Stimulated activated CD4-positive, alpha-beta T cell treated with anti-CD3 and anti-CD28 coated beads, TNF-alpha, amount 100 ng/mL, for 24 hours (primary cell): Measurements from ENCODE around the gene FAM124B.
"Not testable (repeated sequence)": the region's sequence is repeated elsewhere in the genome, so short reads cannot be mapped to it uniquely, and the experiment has no call there.

ENCODE experiments used
- DNase-seq, 3 experiments: peaks; one replicate each; pipeline ENCODE4 v3.0.0-alpha.2; 2020; ENCODE audit warnings: low read depth in 3 of 3

FAM124B gene

DNA sequence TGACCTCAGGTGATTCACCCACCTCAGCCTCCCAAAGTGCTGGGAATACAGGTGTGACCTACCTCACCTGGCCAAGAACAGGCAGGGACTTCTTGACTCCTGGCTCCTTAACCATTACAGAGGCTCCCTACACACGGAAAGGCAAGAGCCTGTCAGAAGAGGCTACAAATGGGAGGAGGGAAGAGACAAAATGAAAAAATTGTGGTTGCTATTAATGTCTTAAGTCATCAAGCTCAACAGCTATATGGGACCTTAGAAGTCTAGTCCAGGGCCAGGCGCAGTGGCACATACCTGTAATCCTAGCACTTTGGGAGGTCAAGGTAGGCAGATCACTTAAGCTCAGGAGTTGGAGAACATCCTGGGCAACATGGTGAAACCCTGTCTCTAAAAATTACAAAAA lies 11.5 kb upstream of the FAM124B start:
- DNase-seq, result no peak

DNA sequence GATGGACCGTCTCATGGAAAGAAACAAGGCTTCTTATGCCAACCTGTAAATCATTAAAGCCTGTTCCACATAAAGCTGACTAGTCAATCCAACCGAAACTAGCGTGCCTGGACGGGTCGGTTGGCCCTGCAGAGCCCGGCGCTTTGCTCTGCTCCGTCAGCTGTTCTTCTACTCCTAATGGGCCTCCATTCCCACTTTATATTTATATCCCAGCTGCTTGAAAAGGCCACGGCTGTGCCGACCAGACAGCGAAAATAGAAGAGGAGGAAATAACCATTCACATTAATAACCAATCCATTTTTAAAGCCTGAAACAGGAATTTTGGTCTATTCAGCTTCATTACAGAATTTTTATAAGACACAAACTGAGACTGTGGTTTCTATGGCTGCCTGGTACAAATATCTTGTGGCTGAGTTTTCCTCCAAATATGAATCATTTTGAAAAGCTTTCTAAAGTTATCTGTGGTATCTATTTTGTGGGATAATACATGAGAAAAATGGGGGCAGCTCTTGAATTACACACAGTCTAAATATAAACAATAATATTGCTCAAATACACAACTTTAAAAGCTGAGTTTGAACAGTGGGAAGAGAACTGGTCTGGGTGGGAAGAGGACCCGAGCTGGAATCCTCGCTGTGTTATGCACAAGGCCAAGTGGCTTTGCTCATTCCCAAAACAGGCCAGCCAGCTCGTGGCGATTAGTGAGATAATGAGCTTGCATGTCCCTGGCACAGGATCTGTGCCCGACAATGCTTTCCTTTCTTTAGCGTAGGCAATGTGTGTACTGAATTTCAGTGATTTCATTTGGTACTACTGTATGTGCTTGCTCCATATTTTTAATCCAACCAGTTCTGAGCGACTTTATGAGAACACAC lies 10.5 kb upstream of the FAM124B start:
- DNase-seq, result no peak

DNA sequence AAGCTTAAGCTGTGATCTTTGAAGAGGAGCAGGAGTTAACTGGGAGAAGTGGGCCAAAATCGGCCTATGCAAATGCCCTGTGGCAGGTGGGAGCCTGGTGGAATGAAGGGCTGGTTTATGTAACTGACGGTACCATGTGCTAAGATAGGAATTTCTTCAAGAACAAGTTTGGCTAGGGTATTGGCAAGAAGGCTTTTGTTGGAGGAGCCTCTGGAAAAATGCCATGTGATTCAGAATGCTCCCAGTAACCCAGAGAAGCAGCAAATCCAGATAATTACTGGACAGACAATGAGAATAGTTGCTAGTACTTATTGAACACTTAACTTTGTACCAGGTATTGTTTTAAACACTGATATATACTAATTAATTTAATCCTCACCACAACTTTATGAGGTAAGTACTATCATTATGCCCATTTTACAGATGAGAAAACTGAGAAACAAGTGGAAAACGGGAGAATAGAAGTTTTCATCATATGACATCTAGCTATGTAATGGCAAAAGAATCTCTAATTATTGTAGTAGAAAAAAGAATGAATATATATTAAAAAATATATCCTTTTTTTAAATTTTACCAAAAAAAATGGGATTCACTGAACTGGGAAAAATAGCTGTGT lies 9.1 kb upstream of the FAM124B start:
- no peak for DNase-seq

DNA sequence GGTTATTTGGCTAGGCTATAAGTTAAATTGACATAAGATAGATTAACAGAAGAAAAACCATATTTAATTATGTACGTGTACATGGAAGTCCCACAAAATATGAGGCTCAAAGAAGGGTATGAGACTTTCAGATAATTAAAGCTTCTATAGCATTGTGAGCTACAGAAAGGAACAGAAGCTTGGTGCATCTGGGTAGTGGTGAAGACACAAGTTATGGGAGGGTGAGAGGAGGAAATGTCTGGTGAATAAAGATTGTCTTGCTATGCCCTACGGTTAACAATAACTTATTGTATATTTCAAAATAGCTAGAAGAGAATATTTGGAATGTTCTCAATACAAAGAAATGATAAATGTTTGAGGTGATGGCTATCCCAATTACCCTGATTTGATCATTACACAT lies 6.8 kb upstream of the FAM124B start:
- no peak for DNase-seq

DNA sequence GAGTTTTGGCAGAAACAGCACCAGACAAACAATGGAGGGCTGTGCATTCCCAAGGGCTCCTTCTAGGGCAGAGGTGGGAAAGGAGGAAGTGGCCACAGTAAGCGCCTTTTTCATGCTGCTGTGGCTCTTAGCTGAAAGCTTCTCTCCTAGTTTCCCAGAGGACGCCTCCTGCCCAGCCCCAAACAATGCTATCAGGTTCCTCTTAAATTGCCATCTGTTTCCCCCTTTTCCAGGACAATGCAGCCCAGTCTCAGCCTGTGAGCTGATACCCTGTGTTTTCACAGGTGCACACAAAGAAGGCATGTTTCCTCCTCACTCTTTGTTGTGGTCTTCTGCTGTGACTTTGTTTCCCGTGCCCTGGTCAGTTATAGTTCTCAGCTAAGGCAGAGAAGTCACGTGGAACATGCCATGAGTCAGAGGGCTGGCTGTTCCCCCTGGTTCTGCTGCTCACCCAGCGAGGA lies 5.4 kb upstream of the FAM124B start:
- no peak for DNase-seq

DNA sequence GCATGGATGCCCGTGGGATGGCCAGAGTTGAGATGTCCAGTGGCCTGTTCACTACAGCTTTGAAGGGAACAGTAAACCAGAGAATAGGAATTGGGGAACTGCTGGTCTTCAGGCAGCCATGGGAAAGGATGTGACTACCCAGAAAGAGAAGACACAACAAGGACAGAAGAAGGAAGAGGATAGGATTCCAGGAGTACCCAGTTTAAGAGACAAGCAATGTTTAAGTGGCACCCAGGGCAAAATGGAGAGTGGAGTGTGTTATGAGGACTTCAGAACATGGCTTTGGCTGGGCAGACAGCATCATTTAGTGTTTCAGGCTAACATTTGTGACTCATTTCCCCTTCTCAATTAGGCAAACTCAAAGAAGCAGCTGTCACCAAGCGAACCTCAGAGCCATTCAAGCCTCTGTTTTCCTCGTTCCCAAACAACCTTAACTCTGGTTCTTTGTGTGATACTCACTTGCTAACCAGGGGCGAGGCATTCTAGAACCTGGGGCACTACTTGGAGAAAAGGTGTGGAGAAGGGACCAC lies 4.0 kb upstream of the FAM124B start:
- DNase-seq, result no peak

DNA sequence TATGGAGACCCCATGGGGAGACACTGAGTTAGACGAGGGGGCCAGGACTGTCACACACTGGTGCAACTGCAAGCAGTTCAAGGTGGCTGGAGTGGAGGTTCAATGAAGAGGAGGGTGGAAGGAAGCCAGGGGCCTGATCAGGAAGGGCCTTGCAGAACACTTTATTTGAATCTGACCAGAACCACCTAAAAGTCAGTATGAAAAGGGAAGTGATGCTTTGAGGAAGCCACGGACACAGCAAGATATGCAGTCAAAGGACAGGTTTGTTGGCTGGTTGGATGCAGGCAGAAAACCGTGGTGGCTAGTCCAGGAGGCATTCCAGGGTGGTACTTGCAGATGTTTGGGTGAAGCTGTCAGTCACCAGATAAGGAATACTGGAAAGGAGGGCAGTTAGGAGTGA lies 3.5 kb upstream of the FAM124B start:
- no peak for DNase-seq

DNA sequence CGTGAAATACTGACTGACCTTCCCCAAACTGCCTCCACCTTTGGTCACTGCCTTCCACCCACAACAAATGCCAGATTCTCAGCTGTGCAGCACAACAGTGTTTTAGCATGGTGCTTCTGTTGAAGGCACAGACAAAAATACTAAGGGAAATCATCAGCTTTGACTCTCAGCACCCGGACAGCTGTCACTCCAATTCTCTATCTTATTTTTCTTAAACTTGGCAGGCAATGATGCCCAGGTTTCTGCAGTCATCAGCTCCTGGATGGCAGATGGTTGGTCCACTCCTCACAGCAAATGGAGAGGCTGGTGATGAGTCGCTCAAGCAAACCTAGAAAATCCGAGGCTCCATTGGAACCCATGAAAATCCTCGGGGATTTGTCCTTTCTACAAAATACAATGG lies 2.9 kb upstream of the FAM124B start:
- no peak for DNase-seq

DNA sequence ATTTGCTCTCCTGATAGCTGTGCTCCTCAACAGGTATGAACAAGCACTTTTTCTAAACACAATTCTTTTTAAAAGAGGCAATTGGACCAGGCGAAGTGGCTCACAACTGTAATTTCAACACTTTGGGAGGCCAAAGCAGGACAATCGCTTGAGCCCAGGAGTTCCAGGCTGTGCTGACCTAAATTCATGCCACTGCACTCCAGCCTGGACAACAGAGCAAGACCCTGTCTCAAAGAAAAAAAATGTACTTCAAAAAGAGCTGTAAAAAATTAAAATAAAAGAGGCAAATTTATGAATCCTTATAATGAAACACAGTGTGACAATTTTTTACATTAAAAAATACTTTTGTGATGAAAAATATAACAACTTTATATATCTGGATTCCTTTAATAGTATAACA lies 1.8 kb upstream of the FAM124B start:
- no peak for DNase-seq

DNA sequence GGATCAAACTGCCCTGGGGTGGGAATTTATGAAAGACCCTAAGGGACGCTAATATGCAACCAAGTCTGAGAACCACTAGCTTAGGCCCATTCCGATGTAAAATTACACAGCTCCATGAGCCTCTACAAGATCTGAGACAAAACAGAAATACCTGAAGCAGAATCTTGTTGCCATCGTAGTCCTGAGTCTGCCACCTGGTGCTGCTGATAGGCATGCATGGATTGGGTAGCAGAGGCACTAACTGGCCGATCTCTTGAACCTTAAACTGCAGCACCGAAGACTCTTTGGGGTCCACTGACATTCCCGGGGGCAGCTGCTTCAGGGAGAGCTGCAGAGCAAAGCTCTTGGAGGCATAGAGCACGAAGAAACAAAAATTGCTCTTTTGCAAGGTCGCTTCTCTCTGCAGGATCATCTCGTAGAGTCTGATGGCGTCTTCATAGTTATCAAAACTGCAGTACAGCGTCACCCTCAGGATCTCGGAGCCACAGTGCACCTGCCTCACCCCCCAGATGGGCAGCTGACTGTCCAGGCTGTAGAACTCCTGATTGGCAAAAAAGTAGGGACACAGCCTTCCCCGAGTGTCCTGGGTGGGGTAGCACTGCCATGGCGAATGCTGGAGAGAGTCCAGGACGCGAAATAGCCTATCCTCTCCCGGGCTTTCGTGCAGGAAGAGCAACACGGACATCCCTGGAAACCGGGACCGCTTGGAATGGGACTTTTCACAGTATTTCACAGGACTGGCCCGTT lies 848 bp downstream of the FAM124B start:
- DNase-seq, result no peak

DNA sequence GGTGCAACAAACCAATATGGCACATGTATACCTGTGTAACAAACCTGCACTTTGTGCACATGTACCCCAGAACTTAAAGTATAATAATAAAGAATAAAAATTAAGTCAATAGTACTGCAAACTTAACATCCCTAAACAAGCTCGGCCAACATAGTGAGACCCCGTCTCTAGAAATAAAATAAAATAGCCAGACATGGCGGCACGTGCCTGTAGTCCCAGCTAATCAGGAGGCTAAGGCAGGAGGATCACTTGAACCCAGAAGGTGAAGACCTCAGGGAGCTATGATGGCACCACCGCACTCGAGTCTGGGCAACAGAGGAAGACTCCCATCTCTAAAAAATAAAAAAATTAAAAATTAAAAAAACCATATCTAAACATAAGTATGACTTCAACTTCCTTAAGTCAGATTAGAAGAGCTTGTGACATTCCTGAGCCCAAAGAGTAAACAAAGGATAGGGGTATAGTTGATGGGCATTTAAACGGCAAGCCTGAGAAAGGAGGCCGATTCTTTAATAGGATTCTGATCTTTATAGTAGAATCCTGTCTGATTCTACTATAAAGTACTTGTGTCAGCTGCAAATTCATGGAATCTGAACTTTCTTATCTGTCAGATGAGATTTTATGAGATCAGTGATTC lies 1.6 kb downstream of the FAM124B start:
- no peak for DNase-seq

DNA sequence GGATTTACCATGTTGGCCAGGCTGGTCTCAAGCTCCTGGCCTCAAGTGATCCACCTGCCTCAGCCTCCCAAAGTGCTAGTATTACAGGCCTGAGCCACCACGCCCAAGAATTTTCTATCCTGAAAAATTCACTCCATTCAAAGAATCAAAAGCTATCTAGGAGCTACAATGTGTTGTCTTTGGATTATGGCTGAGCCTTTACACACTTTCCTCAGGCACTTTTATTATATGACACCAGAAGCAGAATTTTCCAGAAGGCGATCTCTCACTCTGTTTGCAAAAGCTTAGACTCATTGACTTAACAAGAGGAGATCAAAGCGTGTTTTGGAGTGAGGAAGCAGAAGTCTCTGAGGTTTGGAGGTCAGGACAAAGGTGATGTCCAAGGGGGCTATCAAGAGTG lies 3.6 kb downstream of the FAM124B start:
- DNase-seq, result no peak

DNA sequence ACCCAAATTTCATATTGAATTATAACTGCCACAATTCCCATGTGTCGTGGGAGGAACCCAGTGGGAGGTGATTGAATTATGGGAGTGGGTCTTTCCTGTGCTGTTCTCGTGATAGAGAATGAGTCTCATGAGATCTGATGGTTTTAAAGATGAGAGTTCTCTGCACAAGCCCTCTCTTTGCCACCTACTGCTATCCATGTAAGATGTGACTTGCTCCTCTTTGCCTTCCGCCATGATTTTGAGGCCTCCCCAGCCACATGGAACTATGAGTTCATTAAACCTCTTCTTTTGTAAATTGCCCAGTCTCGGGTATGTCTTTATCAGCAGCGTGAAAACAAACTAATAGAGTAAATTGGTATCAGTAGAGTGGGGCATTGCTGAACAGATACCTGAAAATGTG lies 4.8 kb downstream of the FAM124B start:
- DNase-seq, result not testable (repeated sequence)

DNA sequence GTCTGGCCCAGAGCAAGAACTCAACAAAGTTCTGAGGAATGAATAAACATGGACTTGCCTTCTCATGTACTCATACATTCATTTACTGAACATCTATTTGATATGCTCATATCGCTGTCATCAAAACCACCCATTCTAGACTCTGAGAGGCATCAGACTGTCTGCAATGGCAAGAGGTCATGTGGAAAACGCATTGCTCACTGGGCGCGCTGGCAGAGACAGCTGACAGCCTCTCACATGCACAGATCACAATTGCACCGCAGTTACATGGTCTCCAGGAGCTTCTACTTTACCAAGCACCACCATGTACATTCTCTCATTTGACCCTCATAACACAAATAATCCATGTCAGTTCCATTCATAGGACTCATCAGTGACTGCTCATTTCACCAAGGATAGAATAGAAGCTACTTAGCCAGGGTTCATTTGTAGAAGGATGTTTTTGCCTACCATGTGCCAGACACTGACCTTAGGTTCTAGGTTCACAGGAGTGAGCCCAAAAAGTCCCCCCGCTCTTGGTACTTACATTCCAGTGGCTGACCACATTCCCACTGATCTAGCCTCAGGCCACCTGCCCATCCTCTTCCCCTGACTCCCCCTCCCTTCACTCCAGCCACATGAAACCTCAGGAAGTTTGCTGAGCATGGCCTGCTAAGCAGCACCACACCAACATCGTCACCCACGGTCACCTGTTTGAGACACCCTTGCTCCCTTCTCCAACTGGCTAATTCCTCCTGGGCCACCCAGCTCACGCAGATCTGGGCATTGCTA lies 6.1 kb downstream of the FAM124B start:
- DNase-seq, result no peak

DNA sequence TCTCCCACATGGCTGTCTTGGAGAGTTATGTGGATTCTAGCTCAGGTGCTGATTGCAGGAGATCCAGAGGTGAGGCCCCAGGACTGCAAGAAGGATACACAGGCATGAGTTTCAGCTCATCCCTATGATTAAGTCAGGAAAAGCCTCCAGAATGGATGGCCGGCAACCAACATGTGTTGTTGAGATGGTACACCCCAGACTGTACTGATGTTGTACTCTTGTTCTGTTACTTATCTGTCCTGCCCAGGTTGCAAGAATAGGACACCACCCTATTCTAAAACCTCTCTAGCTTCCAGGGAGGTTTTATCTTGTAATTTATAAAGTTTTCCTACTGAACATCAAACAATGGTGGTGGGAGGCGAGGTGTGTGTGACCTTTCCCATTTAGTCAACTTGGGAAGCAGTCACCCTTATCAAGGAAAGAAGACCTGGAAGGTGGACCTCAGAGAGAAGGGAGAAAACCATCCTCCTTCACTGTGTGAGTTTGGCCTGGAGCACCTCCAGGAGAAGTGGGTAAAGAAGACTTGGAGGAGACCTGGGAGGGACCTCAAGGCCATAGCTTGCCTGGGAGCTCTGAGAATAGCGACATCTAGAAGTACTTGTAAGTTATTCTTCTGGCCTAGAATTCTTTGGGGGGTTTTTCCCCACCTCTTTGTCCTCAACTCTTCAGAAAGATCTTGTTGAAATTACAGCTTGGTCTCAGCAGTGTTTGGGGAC lies 8.6 kb downstream of the FAM124B start:
- no peak for DNase-seq

DNA sequence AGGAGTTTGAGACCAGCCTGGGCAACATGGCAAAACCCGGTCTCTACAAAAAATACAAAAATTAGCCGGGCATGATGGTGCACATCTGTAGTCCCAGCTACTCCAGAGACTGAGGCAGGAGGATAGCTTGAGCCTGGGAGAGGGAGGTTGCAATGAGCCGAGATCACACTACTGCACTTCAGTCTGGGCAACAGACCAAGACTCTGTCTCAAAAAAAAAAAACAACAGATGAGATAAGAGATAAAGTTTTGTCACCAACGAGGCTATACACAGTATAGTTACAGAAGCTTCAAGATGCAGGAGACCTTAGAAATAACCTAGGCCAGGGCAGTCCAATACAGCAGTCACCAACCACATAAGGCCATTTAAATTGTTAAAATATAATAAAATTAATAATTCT lies 9.4 kb downstream of the FAM124B start:
- DNase-seq, result no peak

DNA sequence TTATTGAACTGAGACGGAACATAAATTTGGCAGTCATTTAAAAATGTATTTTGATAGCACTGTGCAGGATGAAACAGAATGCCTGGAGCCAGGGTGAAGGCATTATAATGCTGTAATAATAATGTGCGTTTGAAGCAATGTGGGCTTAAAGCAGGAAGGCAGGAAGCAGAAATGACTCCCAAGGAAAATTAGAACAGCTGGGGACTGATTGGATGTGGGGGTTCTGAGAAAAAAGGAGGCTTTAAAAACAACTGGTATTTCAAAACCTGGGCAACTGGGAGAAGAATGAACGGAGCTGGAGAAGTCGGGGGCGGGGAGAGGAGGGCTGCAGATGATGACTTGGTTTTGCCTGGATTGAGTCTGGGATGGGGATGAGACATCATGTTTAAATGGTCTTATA lies 12.6 kb downstream of the FAM124B start:
- no peak for DNase-seq

DNA sequence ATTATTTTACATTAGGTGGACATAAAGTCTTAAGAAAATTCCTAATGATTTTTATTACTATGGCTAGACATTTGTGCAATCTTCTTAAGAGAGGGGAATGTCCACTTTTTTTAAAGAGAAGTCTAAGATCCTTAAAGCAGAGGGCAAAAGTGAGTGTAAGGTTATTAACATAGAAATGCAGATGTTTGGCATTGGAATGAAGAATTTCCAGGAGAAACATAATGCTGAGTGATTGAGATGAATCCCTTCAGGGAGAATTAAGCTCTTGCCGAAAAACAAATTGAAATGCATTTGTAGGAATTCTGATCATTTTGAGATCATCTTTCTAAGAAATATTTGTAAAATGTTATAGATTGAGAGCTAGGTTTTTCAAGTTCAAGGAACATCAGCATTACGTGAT lies 15.0 kb downstream of the FAM124B start:
- no peak for DNase-seq

DNA sequence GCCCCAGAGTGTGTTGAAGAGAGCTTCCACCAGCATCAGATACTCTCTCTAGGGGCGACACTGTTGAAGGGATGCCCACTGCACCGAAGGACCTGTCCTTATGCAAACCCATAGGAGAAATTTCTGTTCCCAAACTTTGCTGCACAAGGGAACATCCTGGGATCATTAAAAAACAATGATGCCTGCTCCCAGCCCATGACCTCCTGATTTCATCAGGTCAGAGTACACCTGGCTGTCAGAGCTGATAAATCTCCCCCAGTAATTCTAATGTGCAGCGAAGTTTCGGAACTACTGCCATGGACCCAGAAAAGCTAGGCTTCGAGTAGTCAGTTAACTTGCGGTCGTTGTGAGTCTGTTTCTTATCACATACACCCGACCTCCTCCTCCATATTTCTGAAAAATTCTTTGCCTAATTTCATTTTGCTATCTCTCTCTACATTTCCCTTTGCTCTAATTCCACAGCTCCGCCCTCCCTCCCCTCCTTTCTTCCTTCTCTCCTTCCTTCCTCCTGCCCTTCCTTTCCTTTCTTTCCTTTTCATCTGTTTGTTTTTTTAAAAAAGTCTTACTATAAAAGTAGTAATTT lies 18.8 kb downstream of the FAM124B start:
- no peak for DNase-seq

DNA sequence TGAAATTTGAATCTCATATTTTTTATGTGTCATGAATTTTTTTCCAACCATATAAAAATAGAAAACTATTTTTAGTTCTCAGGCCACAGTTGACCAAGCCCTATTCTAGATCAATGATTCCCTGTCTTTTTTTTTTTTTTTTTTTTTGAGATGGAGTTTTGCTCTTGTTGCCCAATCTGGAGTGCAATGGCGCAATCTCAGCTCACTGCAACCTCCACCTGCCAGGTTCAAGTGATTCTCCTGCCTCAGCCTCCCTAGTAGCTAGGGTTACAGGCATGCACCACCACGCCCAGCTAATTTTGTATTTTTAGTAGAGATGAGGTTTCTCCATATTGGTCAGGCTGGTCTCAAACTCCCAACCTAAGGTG lies 19.6 kb downstream of the FAM124B start:
- not testable (repeated sequence) for DNase-seq
